ENCODE measurements around the gene MYMX. TPM values are rescaled to one million over a fixed set of nuclear protein-coding genes. Genes with fewer than 3 reads are reported as not detected.

MYMX gene
- total RNA-seq, 1 experiment from 2014 or later, result not detected

DNA sequence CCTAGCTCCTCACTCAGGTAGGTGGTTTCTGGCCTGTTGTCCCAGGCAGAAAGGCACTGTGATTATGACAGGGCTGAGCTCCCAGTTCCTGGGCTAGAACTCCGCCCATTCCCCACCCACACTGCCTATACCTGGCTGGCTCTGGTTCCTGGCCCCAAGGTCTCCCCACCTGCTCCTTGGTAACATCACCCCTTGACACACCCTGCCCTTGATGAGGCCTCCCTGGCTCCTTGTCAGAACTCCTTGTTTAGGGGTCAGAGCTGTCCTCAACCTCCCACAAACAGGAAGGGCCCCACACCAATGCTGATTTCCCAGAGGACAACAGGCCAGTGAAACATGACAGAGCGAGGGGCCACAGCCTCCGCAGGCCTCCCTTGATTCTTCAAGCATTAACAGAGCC is 15.5 kb upstream of the MYMX start:
- Histone ChIP-seq H3K4me1 (ENCODE audit: control insufficient read depth in 1 of 2, insufficient read depth in 2 of 2, low read length in 2 of 2) (peaks cover 0 to 10% of the 10 kb centered on the region in 2 experiments; a peak in 2 of 4 replicates), H3K4me2 (ENCODE audit: low read length) (no peak overlapping the region), H3K9ac (ENCODE audit: low read length) (no peak overlapping the region), H3K27ac (ENCODE audit: low read depth, low read length) (no peak overlapping the region), H2AFZ (ENCODE audit: low read depth, low read length, poor library complexity, severe bottlenecking) (no peak overlapping the region), H3K79me2 (ENCODE audit: insufficient read depth, low read length) (no peaks in the 10 kb centered on the region), H3K9me3 (ENCODE audit: control insufficient read depth in 1 of 2, insufficient read depth in 1 of 2, low read depth in 1 of 2, low read length in 2 of 2) (no peaks in the 10 kb centered on the region), H3K9me2 (ENCODE audit: insufficient read depth) (no peaks in the 10 kb centered on the region), H3K4me3 (replicated peaks in 1 of 2; ENCODE audit: low read depth in 1 of 2, low read length in 2 of 2) (no peak overlapping the region), H4K20me1 (ENCODE audit: insufficient read depth) (no peaks in the 10 kb centered on the region), H3K27me3 (ENCODE audit: insufficient read depth, low read length) (no peaks in the 10 kb centered on the region), H3K36me3 (ENCODE audit: control insufficient read depth in 1 of 2, insufficient read depth in 2 of 2, low read length in 2 of 2) (no peaks in the 10 kb centered on the region)
- ChIA-PET CTCF (interaction anchor here (2.0 kb wide), 1 partner anchor 20 kb away, joined by 5 read pairs; no protein-coding TSS in a partner anchor), RAD21 (ENCODE audit: low non-redundant PET in 1 of 2, low total read pairs in 2 of 2, uncharacterized antibody in 2 of 2, unreplicated experiment in 2 of 2) (no interaction called here), POLR2A (interaction anchor here (1.3 kb wide), 1 partner anchor 46 kb away, joined by 3 read pairs; the partner anchor contains the start of gene HSP90AB1)
- BruUV-seq (replicated peaks), result no TSS peak
- ATAC-seq (peak; percentile 71), DNase-seq (ENCODE audit: low read depth, low spot score) (no peak)
- no peak for TF ChIP-seq YY1 (IDR thresholded peaks at IDR 0.05; ENCODE audit: extremely low read depth, insufficient replicate concordance, low read depth, low read length)
- no peak for TF ChIP-seq ZNF274 (IDR thresholded peaks at IDR 0.05; ENCODE audit: low read depth, low read length)
- TF ChIP-seq ELF1 (IDR thresholded peaks at IDR 0.05; ENCODE audit: borderline replicate concordance, low read depth), result no peak
- no peak for TF ChIP-seq POLR2A (IDR thresholded peaks at IDR 0.05; ENCODE audit: borderline replicate concordance, extremely low read depth, insufficient read depth, insufficient read length)
- TF ChIP-seq, protein P1, sequence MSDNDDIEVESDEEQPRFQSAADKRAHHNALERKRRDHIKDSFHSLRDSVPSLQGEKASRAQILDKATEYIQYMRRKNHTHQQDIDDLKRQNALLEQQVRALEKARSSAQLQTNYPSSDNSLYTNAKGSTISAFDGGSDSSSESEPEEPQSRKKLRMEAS (IDR thresholded peaks at IDR 0.05), result no peak
- TF ChIP-seq SRF (IDR thresholded peaks at IDR 0.05; ENCODE audit: low read depth), result no peak
- no peak for TF ChIP-seq EZH2phosphoT487 (IDR thresholded peaks at IDR 0.05; ENCODE audit: borderline replicate concordance)
- TF ChIP-seq JUND (IDR thresholded peaks at IDR 0.05), result no peak
- TF ChIP-seq SIN3A (IDR thresholded peaks at IDR 0.05; ENCODE audit: low read depth), result no peak
- no peak for TF ChIP-seq CEBPB (IDR thresholded peaks at IDR 0.05; ENCODE audit: low read depth)
- TF ChIP-seq TCF7L2 (IDR thresholded peaks at IDR 0.05; ENCODE audit: borderline replicate concordance, extremely low read depth, insufficient read depth, insufficient read length), result no peak
- no peak for TF ChIP-seq FOSL1 (IDR thresholded peaks at IDR 0.05; ENCODE audit: low read depth)
- TF ChIP-seq EZH2 (IDR thresholded peaks at IDR 0.05), result no peak
- TF ChIP-seq, protein P2, sequence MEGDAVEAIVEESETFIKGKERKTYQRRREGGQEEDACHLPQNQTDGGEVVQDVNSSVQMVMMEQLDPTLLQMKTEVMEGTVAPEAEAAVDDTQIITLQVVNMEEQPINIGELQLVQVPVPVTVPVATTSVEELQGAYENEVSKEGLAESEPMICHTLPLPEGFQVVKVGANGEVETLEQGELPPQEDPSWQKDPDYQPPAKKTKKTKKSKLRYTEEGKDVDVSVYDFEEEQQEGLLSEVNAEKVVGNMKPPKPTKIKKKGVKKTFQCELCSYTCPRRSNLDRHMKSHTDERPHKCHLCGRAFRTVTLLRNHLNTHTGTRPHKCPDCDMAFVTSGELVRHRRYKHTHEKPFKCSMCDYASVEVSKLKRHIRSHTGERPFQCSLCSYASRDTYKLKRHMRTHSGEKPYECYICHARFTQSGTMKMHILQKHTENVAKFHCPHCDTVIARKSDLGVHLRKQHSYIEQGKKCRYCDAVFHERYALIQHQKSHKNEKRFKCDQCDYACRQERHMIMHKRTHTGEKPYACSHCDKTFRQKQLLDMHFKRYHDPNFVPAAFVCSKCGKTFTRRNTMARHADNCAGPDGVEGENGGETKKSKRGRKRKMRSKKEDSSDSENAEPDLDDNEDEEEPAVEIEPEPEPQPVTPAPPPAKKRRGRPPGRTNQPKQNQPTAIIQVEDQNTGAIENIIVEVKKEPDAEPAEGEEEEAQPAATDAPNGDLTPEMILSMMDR (IDR thresholded peaks at IDR 0.05 in 2 of 3, conservative IDR thresholded peaks at IDR 0.05 in 1 of 3; ENCODE audit: borderline replicate concordance in 1 of 3, insufficient read depth in 1 of 3, low read depth in 2 of 3, low read length in 2 of 3), result no peak
- TF ChIP-seq ZFX (IDR thresholded peaks at IDR 0.05), result no peak
- intact Hi-C loops (cut with micrococcal nuclease), result no loop called here
